Testis (tissue), 2 donors: ENCODE data around the gene CDY2A.
"Not testable (repeated sequence)": the region's sequence is repeated elsewhere in the genome, so short reads cannot be mapped to it uniquely, and the experiment has no call there.

ENCODE experiments used
- POLR2A ChIP-seq: fragments of 450-650 bp; IDR thresholded peaks from one replicate; pipeline ENCODE4 v1.6.1; 2017; ENCODE audit warnings: antibody characterized with exemption, mild to moderate bottlenecking, moderate library complexity
- TF ChIP-seq, protein P1 (sequence below), 3 experiments: fragments of 450-650 bp in 2 of 3; fragments of 200-600 bp in 1 of 3; sonication (generic) in 1 of 3; IDR thresholded peaks; one replicate each; pipeline ENCODE4 v1.5.1; 2016 to 2019; ENCODE audit warnings: antibody characterized with exemption in 3 of 3, mild to moderate bottlenecking in 2 of 3, moderate library complexity in 1 of 3

DNA sequence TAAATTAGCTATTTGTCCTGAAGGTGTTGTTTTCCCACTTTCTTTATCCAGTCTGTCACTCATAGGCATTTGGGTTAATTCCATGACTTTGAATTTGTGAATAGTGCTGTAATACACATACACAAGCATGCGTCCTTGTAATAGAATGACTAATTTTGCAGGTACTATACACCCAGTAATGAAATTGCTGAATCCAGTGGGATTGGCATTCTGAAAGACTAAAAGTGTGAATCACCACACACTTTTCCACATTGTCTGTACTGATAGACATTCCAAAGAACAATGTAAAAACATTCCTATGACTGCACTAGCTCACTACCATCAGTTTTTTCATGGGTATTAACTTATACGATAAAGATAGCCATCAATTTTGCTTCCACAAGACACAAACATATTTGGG lies 27.3 kb upstream of the CDY2A start:
- not testable (repeated sequence) for TF ChIP-seq POLR2A
- TF ChIP-seq, protein P1, sequence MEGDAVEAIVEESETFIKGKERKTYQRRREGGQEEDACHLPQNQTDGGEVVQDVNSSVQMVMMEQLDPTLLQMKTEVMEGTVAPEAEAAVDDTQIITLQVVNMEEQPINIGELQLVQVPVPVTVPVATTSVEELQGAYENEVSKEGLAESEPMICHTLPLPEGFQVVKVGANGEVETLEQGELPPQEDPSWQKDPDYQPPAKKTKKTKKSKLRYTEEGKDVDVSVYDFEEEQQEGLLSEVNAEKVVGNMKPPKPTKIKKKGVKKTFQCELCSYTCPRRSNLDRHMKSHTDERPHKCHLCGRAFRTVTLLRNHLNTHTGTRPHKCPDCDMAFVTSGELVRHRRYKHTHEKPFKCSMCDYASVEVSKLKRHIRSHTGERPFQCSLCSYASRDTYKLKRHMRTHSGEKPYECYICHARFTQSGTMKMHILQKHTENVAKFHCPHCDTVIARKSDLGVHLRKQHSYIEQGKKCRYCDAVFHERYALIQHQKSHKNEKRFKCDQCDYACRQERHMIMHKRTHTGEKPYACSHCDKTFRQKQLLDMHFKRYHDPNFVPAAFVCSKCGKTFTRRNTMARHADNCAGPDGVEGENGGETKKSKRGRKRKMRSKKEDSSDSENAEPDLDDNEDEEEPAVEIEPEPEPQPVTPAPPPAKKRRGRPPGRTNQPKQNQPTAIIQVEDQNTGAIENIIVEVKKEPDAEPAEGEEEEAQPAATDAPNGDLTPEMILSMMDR (IDR thresholded peaks at IDR 0.05) = not testable (repeated sequence)
